B cell (primary cell): ENCODE results near the gene TAGLN2. TPM values are rescaled to one million over a fixed set of nuclear protein-coding genes. Genes with fewer than 3 reads are reported as not detected.

Experiments
- ATAC-seq: fragments of 200-7000 bp; cut with Tn5 transposase; one replicate; pipeline ENCODE4 v1.10.0; 2021; ENCODE audit warnings: low read depth, mild to moderate bottlenecking, moderate number of reproducible peaks, moderate library complexity
- CTCF ChIA-PET: fragments of 350-600 bp; sonication (Branson Sonifier 250); formaldehyde crosslinking; loops from one replicate; lab custom pipeline; 2021; ENCODE audit warnings: antibody characterized with exemption, inconsistent platforms; lab: Charles Lee
- POLR2A ChIA-PET: fragments of 350-600 bp; sonication (Branson Sonifier 250); formaldehyde crosslinking; loops from one replicate; lab custom pipeline; 2021; ENCODE audit warnings: antibody characterized with exemption; lab: Charles Lee
- DNase-seq: peaks from one replicate; pipeline ENCODE4 v3.0.0; 2013
- H2AFZ ChIP-seq: 2 replicates; pipeline ENCODE4 v1.6.1; 2012; ENCODE audit warnings: mild to moderate bottlenecking, low read depth, low read length; ENCODE audit not compliant: insufficient read depth, poor library complexity, severe bottlenecking
- H3K27ac ChIP-seq, 2 donors: 1 replicate in 1 of 2; 2 replicates in 1 of 2; pipeline ENCODE4 v1.5.1; 2012 to 2013; ENCODE audit warnings: low read length in 2 of 2, mild to moderate bottlenecking in 2 of 2, moderate library complexity in 1 of 2
- H3K27me3 ChIP-seq, 4 experiments: fragments of 200-600 bp in 1 of 4; sonication (generic) in 1 of 4; replicated peaks in 1 of 4; 1 replicate in 2 of 4; 2 replicates in 2 of 4; pipeline versions ENCODE4 v1.6.1 to v1.7.0; 2013 to 2016; ENCODE audit warnings: low read length in 3 of 4, mild to moderate bottlenecking in 2 of 4, mixed read lengths in 1 of 4, moderate library complexity in 1 of 4; ENCODE audit not compliant: insufficient read depth in 4 of 4, control insufficient read depth in 3 of 4; ENCODE audit errors: control extremely low read depth in 1 of 4
- H3K36me3 ChIP-seq, 2 experiments: replicated peaks in 1 of 2; 1 replicate in 1 of 2; 2 replicates in 1 of 2; pipeline versions ENCODE4 v1.6.1 to v1.7.1; 2013; ENCODE audit warnings: low read length in 1 of 2; ENCODE audit not compliant: insufficient read depth in 2 of 2, control insufficient read depth in 1 of 2; ENCODE audit errors: control extremely low read depth in 1 of 2, extremely low read depth in 1 of 2
- H3K4me1 ChIP-seq, 2 donors: fragments of 200-600 bp in 1 of 2; sonication (generic) in 1 of 2; 1 replicate in 1 of 2; 2 replicates in 1 of 2; pipeline versions ENCODE4 v1.5.1 to v1.6.1; 2013 to 2017; ENCODE audit warnings: low read length in 2 of 2; ENCODE audit not compliant: control insufficient read depth in 2 of 2, insufficient read depth in 2 of 2
- H3K4me2 ChIP-seq: replicated peaks from 2 replicates; pipeline ENCODE3; 2012; ENCODE audit warnings: mild to moderate bottlenecking, low read depth, low read length; ENCODE audit not compliant: poor library complexity, severe bottlenecking
- H3K4me3 ChIP-seq, 5 experiments: fragments of 200-600 bp in 1 of 5; sonication (generic) in 1 of 5; 1 replicate in 3 of 5; 2 replicates in 2 of 5; pipeline versions ENCODE4 v1.5.1 to v1.7.0; 2011 to 2016; ENCODE audit warnings: low read length in 4 of 5, mild to moderate bottlenecking in 4 of 5, low read depth in 2 of 5, control low read depth in 1 of 5, moderate library complexity in 1 of 5; ENCODE audit not compliant: insufficient read depth in 1 of 5; ENCODE audit errors: control extremely low read depth in 1 of 5, extremely low read depth in 1 of 5
- H3K79me2 ChIP-seq: fragments of 200-600 bp; sonication (generic); one replicate; pipeline ENCODE4 v1.6.0; 2016; ENCODE audit warnings: low read length; ENCODE audit not compliant: control insufficient read depth, insufficient read depth
- H3K9ac ChIP-seq: fragments of 200-600 bp; sonication (generic); 2 replicates; pipeline ENCODE4 v1.6.1; 2017; ENCODE audit warnings: mild to moderate bottlenecking, low read length, moderate library complexity
- H3K9me3 ChIP-seq, 3 donors: one replicate each; pipeline versions ENCODE4 v1.6.1 to v1.7.1; 2013; ENCODE audit warnings: low read length in 2 of 3; ENCODE audit not compliant: control insufficient read depth in 2 of 3, insufficient read depth in 1 of 3; ENCODE audit errors: control extremely low read depth in 1 of 3
- H4K20me1 ChIP-seq: 2 replicates; pipeline ENCODE4 v1.6.0; 2012; ENCODE audit warnings: mild to moderate bottlenecking, low read length; ENCODE audit not compliant: insufficient read depth, control insufficient read depth, poor library complexity, severe bottlenecking
- H3K27ac Mint-ChIP-seq: one replicate; pipeline ENCODE4 v1.8.0; 2021; ENCODE audit warnings: mixed read lengths
- H3K27me3 Mint-ChIP-seq: one replicate; pipeline ENCODE4 v1.8.0; 2021; ENCODE audit warnings: mixed read lengths
- H3K4me1 Mint-ChIP-seq: one replicate; pipeline ENCODE4 v1.8.0; 2021; ENCODE audit warnings: mixed read lengths
- H3K4me3 Mint-ChIP-seq: one replicate; pipeline ENCODE4 v1.8.0; 2021; ENCODE audit warnings: mixed read lengths
- H3K9me3 Mint-ChIP-seq: one replicate; pipeline ENCODE4 v1.8.0; 2022; ENCODE audit warnings: mixed read lengths; ENCODE audit not compliant: insufficient read depth
- EZH2 ChIP-seq: IDR thresholded peaks from 2 replicates; pipeline ENCODE4 v1.6.1; 2012; ENCODE audit warnings: borderline replicate concordance, low read depth, mild to moderate bottlenecking, moderate library complexity, low read length; ENCODE audit not compliant: insufficient read depth, poor library complexity, severe bottlenecking
- WGBS: methylation state at CpG from one replicate; pipeline ENCODE4 v1.1.5; 2013; ENCODE audit warnings: missing lambda C conversion rate; ENCODE audit not compliant: insufficient coverage; 5-methylcytosine and 5-hydroxymethylcytosine counted together
- intact Hi-C: fragments of 100-400 bp; cut with micrococcal nuclease; formaldehyde crosslinking; loops from one replicate; pipeline ENCODE4 v1.10.0; 2022
- polyA plus RNA-seq: library from polyadenylated mRNA; depleted of rRNA; stranded (reverse); fragments of >200 nt; gene quantifications from 2 replicates; pipeline ENCODE4 v1.2.3, GENCODE V29; 2012
- total RNA-seq, 2 donors: library from RNA; stranded (reverse); fragments of 120-200 nt in 1 of 2; gene quantifications; 1 replicate in 1 of 2; 2 replicates in 1 of 2; pipeline versions ENCODE4 v1.2.3 to v1.2.4, GENCODE V29; 2013 to 2022
- TF ChIP-seq, protein P1 (sequence below): fragments of 200-600 bp; IDR thresholded peaks from one replicate; pipeline ENCODE4 v1.8.0; 2022; ENCODE audit warnings: antibody characterized with exemption, mild to moderate bottlenecking

Gene TAGLN2
- total and polyA plus RNA-seq, 2 donors (not counting 1 experiment from before 2014, with no cell fraction given), result 342 to 721 TPM

DNA sequence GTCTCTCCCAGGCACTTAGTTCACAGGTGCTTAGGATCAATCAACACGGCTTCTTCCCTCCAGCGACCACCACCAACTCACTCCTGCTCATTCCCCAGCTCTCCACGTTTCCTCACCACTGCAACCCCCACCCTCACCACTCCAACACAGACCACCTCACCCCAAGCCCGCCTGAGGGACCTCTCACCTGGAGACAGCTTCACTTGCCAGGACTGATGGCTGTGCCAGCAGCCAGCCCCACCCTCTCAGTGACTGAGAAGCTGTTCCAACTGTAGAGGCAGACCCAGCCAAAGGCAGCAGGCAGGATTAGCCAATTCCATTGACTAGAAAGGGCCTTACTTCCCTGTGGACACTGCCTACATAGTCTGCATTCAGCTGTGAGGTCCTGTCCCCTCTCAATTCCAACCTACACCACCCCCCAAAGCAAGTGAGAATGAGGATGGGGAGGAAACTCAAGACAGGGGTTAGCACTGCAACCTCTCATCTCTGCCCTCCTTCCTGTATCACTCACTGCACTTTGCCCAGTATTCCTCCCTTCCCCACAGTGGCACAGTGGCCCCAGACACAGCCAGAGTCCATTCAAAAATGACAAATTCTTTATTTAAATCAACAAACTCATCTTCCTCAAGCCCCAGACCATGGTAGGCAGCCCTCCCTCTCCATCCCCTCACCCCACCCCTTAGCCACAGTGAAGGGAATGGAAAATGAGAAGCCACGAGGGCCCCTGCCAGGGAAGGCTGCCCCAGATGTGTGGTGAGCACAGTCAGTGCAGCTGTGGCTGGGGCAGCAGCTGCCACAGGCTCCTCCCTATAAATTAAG is 7.6 kb downstream of the TAGLN2 start:
- H3K27me3 Mint-ChIP-seq, result no peaks in the 10 kb centered on the region
- H3K27ac ChIP-seq, result peak overlapping the region in 1 of 2 donors; percentile 43
- no peak overlapping the region for H3K9ac ChIP-seq
- intact Hi-C loops, result no loop called here
- ATAC-seq (no peak), DNase-seq (peak; percentile 32)
- H3K9me3 Mint-ChIP-seq, result no peaks in the 10 kb centered on the region
- H3K27me3 ChIP-seq, result no peaks in the 10 kb centered on the region
- no peak for TF ChIP-seq EZH2
- TF ChIP-seq, protein P1, sequence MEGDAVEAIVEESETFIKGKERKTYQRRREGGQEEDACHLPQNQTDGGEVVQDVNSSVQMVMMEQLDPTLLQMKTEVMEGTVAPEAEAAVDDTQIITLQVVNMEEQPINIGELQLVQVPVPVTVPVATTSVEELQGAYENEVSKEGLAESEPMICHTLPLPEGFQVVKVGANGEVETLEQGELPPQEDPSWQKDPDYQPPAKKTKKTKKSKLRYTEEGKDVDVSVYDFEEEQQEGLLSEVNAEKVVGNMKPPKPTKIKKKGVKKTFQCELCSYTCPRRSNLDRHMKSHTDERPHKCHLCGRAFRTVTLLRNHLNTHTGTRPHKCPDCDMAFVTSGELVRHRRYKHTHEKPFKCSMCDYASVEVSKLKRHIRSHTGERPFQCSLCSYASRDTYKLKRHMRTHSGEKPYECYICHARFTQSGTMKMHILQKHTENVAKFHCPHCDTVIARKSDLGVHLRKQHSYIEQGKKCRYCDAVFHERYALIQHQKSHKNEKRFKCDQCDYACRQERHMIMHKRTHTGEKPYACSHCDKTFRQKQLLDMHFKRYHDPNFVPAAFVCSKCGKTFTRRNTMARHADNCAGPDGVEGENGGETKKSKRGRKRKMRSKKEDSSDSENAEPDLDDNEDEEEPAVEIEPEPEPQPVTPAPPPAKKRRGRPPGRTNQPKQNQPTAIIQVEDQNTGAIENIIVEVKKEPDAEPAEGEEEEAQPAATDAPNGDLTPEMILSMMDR, result no peak
- 97% methylated on average over 4 of the region's 5 CpGs for WGBS
- no peak overlapping the region for H2AFZ ChIP-seq
- peaks cover 37 to 47% of the 10 kb centered on the region in 2 donors for H3K4me1 ChIP-seq
- no peaks in the 10 kb centered on the region for H3K9me3 ChIP-seq
- H3K79me2 ChIP-seq, result peaks cover 32% of the 10 kb centered on the region
- POLR2A ChIA-PET, result no interaction called here
- no peak overlapping the region for H3K4me3 Mint-ChIP-seq
- H3K27ac Mint-ChIP-seq, result peak overlapping the region; percentile 80
- peaks cover 23% of the 10 kb centered on the region for H4K20me1 ChIP-seq
- CTCF ChIA-PET, result interaction anchor here (0.6 to 0.9 kb wide), 2 partner anchors 24 to 27 kb away, joined by 3 read pairs; no protein-coding TSS in a partner anchor
- peaks cover 4 to 49% of the 10 kb centered on the region in 2 experiments for H3K36me3 ChIP-seq
- H3K4me1 Mint-ChIP-seq, result peaks cover 70% of the 10 kb centered on the region
- no peak overlapping the region for H3K4me2 ChIP-seq
- no peak overlapping the region for H3K4me3 ChIP-seq
